GM19035 (cell line): ENCODE results near the gene GTF2F2.

Experiments used
- ATAC-seq: cut with Tn5 transposase; IDR thresholded peaks from one replicate; pipeline ENCODE4 v1.9.1; 2021; ENCODE audit not compliant: unreplicated experiment

Gene GTF2F2

DNA sequence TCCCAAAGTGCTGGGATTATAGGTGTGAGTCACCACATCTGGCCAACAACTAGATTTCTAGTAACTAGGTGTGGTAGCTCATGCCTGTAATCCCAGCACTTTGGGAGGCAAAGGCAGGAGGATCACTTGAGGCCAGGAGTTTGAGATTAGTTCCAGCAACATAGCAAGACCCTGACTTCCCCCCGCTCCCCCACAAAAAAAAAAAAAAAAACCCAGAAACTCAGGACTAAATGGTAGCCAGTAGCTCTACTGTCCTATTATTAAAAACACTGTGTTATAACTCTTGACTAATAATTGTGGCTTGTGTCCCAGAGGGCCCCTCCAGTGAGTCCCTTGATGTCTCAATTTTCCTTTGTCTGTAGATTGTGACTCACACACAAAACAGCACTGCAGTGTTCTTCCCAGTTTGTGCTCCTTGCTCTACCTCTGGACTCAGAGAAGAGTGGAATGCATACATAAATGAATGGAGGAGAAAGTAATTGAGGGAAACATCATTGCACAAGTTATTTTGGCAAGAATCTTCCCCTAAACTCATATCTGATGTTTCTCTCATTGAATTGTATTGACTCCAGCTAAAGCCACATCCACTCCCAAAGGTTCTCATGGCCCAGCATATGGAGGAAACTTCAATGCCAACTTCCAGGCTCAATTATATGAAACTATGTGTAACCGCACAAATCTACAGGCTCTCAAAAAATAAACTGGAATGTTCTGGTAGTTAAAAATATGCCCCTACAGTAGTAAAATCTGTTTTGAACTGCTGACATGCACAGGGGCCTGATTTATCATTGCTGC is 211.9 kb downstream of the GTF2F2 start:
- no peak for ATAC-seq

DNA sequence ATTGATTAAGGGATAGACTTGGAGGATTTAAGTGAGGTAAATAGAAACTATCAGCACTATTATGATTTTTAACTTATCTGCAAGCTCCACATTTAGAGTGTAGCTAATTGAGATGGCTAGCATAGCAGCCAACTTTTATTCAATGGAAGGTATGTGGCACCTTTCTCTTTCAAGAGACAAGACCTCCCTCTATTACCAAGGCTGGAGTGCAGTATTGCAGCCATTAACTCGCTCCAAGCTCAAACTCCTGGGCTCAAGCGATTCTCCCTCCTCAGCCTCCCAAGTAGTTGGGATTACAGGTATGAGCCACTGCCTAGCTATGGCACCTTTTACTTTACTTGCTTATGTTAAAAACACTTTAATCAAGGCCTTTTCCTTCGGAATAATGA is 212.5 kb downstream of the GTF2F2 start:
- no peak for ATAC-seq

DNA sequence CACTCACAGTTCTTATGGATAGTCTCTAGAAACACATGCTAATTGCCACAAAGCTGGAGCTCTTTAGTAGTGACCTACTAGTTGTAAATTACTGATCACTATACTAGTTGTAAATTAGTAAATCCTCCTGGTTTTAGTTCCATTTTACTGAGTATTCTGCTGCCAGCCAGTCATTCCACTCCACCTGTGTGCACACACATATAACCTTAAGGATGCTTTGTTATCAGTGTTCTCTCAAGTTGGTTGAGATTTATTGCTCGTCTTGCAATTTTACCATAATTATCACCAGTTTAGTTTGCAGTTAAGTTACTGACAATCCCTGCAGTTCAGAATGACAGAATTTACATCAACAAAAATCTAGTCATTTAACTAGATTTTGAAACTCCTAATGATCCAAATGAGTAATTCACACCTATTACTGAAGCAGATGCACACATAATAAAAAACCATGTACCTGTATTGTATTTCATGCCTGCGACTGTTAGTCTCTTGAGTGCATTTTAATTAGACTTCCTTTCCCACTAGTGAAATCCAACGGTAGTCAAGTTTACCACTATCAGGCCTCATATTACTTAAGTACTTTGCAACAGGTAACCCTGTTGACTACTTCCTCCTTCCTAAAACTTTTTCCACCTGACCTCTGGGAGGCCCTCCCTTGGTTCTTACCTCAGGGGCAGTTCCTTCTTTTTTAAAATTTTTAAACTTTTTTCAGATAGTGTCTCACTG is 213.1 kb downstream of the GTF2F2 start:
- no peak for ATAC-seq
